GM23338 (cell line): ENCODE measurements around the gene TINAGL1. TPM values are rescaled to one million over a fixed set of nuclear protein-coding genes. Genes with fewer than 3 reads are reported as not detected.

Experiments used
- ATAC-seq: fragments of 200-7000 bp; cut with Tn5 transposase; 3 replicates; pipeline ENCODE4 v1.9.1; 2020
- DNase-seq: peaks from one replicate; pipeline ENCODE4 v3.0.0-alpha.2; 2015; ENCODE audit warnings: low spot score
- H2AFZ ChIP-seq: fragments of 200-600 bp; sonication (generic); 2 replicates; pipeline ENCODE4 v1.8.0; 2016; ENCODE audit warnings: antibody characterized with exemption, mild to moderate bottlenecking, moderate library complexity
- H3F3A ChIP-seq: fragments of 200-600 bp; sonication (generic); replicated peaks from 2 replicates; pipeline ENCODE4 v1.8.0; 2017; ENCODE audit warnings: antibody characterized with exemption, mixed run types, low read depth
- H3K27ac ChIP-seq: fragments of 200-600 bp; sonication (generic); 2 replicates; pipeline ENCODE4 v1.6.1; 2016; ENCODE audit warnings: low read depth
- H3K27me3 ChIP-seq: fragments of 200-600 bp; sonication (generic); 2 replicates; pipeline ENCODE4 v1.8.0; 2016; ENCODE audit warnings: mild to moderate bottlenecking, mixed run types, moderate library complexity; ENCODE audit not compliant: insufficient read depth
- H3K36me3 ChIP-seq: fragments of 200-600 bp; sonication (generic); 2 replicates; pipeline ENCODE4 v1.8.0; 2016; ENCODE audit warnings: mild to moderate bottlenecking; ENCODE audit not compliant: insufficient read depth
- H3K4me1 ChIP-seq: fragments of 200-600 bp; sonication (generic); 2 replicates; pipeline ENCODE4 v1.8.0; 2016; ENCODE audit warnings: mild to moderate bottlenecking, moderate library complexity; ENCODE audit not compliant: insufficient read depth
- H3K4me2 ChIP-seq: fragments of 200-600 bp; sonication (generic); 2 replicates; pipeline ENCODE4 v1.7.1; 2017; ENCODE audit warnings: mixed run types
- H3K4me3 ChIP-seq: fragments of 200-600 bp; sonication (generic); 2 replicates; pipeline ENCODE4 v1.6.1; 2016; ENCODE audit warnings: mixed run types
- H3K79me2 ChIP-seq: fragments of 200-600 bp; sonication (generic); replicated peaks from 2 replicates; pipeline ENCODE4 v1.8.0; 2017; ENCODE audit warnings: mild to moderate bottlenecking; ENCODE audit not compliant: insufficient read depth
- H3K9me2 ChIP-seq: fragments of 200-600 bp; sonication (generic); 2 replicates; pipeline ENCODE4 v1.8.0; 2017; ENCODE audit not compliant: insufficient read depth
- H4K20me1 ChIP-seq: fragments of 200-600 bp; sonication (generic); replicated peaks from 2 replicates; pipeline ENCODE4 v1.8.0; 2017; ENCODE audit warnings: mild to moderate bottlenecking; ENCODE audit not compliant: insufficient read depth
- H3K27ac Mint-ChIP-seq: 2 replicates; pipeline ENCODE4 v1.8.0; 2020; ENCODE audit warnings: inconsistent platforms, mild to moderate bottlenecking, moderate library complexity, mixed read lengths
- H3K27me3 Mint-ChIP-seq: 3 replicates; pipeline ENCODE4 v1.8.0; 2022; ENCODE audit warnings: low read depth, mild to moderate bottlenecking, moderate library complexity, mixed read lengths, inconsistent platforms; ENCODE audit not compliant: insufficient read depth, poor library complexity
- H3K36me3 Mint-ChIP-seq: 3 replicates; pipeline ENCODE4 v1.8.0; 2021; ENCODE audit warnings: low read depth, mild to moderate bottlenecking, inconsistent platforms, moderate library complexity, mixed read lengths
- H3K4me1 Mint-ChIP-seq: 3 replicates; pipeline ENCODE4 v1.8.0; 2020; ENCODE audit warnings: mild to moderate bottlenecking, inconsistent platforms, mixed read lengths
- H3K4me3 Mint-ChIP-seq: 3 replicates; pipeline ENCODE4 v1.8.0; 2021; ENCODE audit warnings: moderate library complexity, mild to moderate bottlenecking, inconsistent platforms, mixed read lengths
- H3K9me3 Mint-ChIP-seq: 3 replicates; pipeline ENCODE4 v1.8.0; 2020; ENCODE audit warnings: moderate library complexity, mild to moderate bottlenecking, inconsistent platforms, mixed read lengths
- CREB1 ChIP-seq: fragments of 250-450 bp; sonication (Bioruptor Pico); IDR thresholded peaks from 2 replicates; pipeline ENCODE4 v1.5.0; 2020; ENCODE audit warnings: low read depth, mild to moderate bottlenecking, moderate library complexity
- CTCF ChIP-seq, 2 experiments: fragments of 200-600 bp in 1 of 2; sonication (generic) in 1 of 2; conservative IDR thresholded peaks; 2 replicates each; pipeline versions ENCODE4 v1.5.1 to v1.6.1; 2016 to 2017; ENCODE audit warnings: antibody characterized with exemption in 2 of 2, low read depth in 2 of 2, mild to moderate bottlenecking in 2 of 2, moderate library complexity in 1 of 2
- ETS1 ChIP-seq: IDR thresholded peaks from 2 replicates; pipeline ENCODE4 v1.6.1; 2016; ENCODE audit warnings: antibody characterized with exemption
- EZH2 ChIP-seq: fragments of 200-600 bp; sonication (generic); IDR thresholded peaks from one replicate; pipeline ENCODE4 v1.8.0; 2017; ENCODE audit warnings: antibody characterized with exemption, mild to moderate bottlenecking, low read depth; ENCODE audit not compliant: unreplicated experiment
- EZH2phosphoT487 ChIP-seq: fragments of 200-600 bp; sonication (generic); IDR thresholded peaks from one replicate; pipeline ENCODE4 v1.8.1; 2018; ENCODE audit warnings: antibody characterized with exemption; ENCODE audit not compliant: unreplicated experiment
- JUNB ChIP-seq: IDR thresholded peaks from one replicate; pipeline ENCODE4 v1.6.1; 2016; ENCODE audit warnings: antibody characterized with exemption; ENCODE audit not compliant: unreplicated experiment
- NANOG ChIP-seq: IDR thresholded peaks from 2 replicates; pipeline ENCODE4 v1.6.1; 2016; ENCODE audit warnings: antibody characterized with exemption, borderline replicate concordance
- POLR2AphosphoS5 ChIP-seq: IDR thresholded peaks from 2 replicates; pipeline ENCODE4 v1.6.1; 2016; ENCODE audit warnings: antibody characterized with exemption, low read depth
- STAT1 ChIP-seq: IDR thresholded peaks from one replicate; pipeline ENCODE4 v1.6.1; 2016; ENCODE audit warnings: antibody characterized with exemption; ENCODE audit not compliant: unreplicated experiment
- ZNF114 ChIP-seq: fragments of 250-450 bp; sonication (Bioruptor Pico); IDR thresholded peaks from 2 replicates; pipeline ENCODE4 v1.5.0; 2020; ENCODE audit warnings: mild to moderate bottlenecking, moderate library complexity
- ZNF331 ChIP-seq: fragments of 250-450 bp; sonication (Bioruptor Pico); IDR thresholded peaks from 2 replicates; pipeline ENCODE4 v1.5.0; 2020; ENCODE audit warnings: low read depth, mild to moderate bottlenecking, moderate library complexity
- polyA plus RNA-seq: library from polyadenylated mRNA; unstranded; fragments of >200 nt; fragmentation: Nextera tagmentation; extraction: Ambion mirVana; gene quantifications from 2 replicates; pipeline ENCODE4 v1.2.1, GENCODE V29; 2016
- total RNA-seq: library from RNA; depleted of rRNA; stranded (reverse); fragments of >200 nt; shearing (Covaris generic); gene quantifications from 2 replicates; pipeline ENCODE4 v1.2.3, GENCODE V29; 2014
- TF ChIP-seq, protein P1 (sequence below): fragments of 250-450 bp; sonication (Bioruptor Pico); IDR thresholded peaks from 2 replicates; pipeline ENCODE4 v1.5.0; 2020; ENCODE audit warnings: mild to moderate bottlenecking, moderate library complexity
- TF ChIP-seq, protein P2 (sequence below): IDR thresholded peaks from one replicate; pipeline ENCODE4 v1.6.1; 2018; ENCODE audit warnings: antibody characterized with exemption; ENCODE audit not compliant: unreplicated experiment

TINAGL1 gene
- total and polyA plus RNA-seq, 2 experiments from 2014 or later, result 6.8 to 15.8 TPM

DNA sequence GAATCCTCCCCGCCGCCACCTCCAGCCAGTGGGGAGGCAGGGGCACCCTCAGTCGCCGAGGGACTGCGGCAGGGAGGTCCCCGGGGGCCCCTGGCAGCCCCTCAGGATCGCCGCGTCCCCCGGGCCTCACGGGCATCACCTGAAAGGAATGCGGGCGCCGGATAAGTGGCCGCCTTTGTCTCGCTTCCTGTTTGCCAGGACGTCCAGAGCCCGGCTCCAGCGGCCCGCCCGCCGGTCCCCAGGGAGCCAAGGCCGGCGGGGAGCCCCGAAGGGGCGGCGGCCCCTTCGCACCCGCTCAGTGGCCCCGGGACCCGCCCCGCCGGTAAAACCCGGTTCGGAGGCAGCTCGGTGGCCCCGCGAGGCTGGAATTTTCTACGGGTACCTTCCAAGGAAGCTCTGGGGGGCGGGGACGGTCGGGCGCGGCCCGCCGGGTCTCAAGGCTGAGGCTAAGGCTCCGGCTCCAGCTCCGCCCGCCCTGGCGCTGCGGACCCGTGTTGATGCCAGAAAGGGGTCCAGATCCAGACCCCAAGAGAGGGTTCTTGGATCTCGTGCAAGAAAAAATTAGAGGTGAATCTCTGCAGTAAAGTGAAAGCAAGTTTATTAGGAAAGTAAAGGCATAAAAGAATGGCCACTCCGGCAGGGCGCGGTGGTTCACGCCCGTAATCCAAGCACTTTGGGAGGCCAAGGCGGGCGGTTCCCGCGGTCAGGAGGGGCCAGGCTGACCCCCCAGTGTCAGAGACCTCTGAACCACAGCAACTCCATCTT lies 12.6 kb downstream of the TINAGL1 start:
- H3K27ac ChIP-seq, result 0 out of 2 replicates have a peak overlapping the region, but pooled peaks have one; percentile 59
- TF ChIP-seq NANOG, result no peak
- no peak for TF ChIP-seq ZNF331 (CRISPR knock-in tag)
- TF ChIP-seq STAT1, result no peak
- TF ChIP-seq, protein P1, sequence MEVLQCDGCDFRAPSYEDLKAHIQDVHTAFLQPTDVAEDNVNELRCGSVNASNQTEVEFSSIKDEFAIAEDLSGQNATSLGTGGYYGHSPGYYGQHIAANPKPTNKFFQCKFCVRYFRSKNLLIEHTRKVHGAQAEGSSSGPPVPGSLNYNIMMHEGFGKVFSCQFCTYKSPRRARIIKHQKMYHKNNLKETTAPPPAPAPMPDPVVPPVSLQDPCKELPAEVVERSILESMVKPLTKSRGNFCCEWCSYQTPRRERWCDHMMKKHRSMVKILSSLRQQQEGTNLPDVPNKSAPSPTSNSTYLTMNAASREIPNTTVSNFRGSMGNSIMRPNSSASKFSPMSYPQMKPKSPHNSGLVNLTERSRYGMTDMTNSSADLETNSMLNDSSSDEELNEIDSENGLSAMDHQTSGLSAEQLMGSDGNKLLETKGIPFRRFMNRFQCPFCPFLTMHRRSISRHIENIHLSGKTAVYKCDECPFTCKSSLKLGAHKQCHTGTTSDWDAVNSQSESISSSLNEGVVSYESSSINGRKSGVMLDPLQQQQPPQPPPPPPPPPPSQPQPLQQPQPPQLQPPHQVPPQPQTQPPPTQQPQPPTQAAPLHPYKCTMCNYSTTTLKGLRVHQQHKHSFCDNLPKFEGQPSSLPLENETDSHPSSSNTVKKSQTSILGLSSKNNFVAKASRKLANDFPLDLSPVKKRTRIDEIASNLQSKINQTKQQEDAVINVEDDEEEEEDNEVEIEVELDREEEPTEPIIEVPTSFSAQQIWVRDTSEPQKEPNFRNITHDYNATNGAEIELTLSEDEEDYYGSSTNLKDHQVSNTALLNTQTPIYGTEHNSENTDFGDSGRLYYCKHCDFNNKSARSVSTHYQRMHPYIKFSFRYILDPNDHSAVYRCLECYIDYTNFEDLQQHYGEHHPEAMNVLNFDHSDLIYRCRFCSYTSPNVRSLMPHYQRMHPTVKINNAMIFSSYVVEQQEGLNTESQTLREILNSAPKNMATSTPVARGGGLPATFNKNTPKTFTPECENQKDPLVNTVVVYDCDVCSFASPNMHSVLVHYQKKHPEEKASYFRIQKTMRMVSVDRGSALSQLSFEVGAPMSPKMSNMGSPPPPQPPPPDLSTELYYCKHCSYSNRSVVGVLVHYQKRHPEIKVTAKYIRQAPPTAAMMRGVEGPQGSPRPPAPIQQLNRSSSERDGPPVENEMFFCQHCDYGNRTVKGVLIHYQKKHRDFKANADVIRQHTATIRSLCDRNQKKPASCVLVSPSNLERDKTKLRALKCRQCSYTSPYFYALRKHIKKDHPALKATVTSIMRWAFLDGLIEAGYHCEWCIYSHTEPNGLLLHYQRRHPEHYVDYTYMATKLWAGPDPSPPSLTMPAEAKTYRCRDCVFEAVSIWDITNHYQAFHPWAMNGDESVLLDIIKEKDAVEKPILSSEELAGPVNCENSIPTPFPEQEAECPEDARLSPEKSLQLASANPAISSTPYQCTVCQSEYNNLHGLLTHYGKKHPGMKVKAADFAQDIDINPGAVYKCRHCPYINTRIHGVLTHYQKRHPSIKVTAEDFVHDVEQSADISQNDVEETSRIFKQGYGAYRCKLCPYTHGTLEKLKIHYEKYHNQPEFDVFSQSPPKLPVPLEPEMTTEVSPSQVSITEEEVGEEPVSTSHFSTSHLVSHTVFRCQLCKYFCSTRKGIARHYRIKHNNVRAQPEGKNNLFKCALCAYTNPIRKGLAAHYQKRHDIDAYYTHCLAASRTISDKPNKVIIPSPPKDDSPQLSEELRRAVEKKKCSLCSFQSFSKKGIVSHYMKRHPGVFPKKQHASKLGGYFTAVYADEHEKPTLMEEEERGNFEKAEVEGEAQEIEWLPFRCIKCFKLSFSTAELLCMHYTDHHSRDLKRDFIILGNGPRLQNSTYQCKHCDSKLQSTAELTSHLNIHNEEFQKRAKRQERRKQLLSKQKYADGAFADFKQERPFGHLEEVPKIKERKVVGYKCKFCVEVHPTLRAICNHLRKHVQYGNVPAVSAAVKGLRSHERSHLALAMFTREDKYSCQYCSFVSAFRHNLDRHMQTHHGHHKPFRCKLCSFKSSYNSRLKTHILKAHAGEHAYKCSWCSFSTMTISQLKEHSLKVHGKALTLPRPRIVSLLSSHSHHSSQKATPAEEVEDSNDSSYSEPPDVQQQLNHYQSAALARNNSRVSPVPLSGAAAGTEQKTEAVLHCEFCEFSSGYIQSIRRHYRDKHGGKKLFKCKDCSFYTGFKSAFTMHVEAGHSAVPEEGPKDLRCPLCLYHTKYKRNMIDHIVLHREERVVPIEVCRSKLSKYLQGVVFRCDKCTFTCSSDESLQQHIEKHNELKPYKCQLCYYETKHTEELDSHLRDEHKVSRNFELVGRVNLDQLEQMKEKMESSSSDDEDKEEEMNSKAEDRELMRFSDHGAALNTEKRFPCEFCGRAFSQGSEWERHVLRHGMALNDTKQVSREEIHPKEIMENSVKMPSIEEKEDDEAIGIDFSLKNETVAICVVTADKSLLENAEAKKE, result no peak
- no peak for TF ChIP-seq CREB1
- no peak for TF ChIP-seq EZH2
- TF ChIP-seq JUNB, result no peak
- no peak for TF ChIP-seq POLR2AphosphoS5
- no peak for TF ChIP-seq ZNF114 (CRISPR knock-in tag)
- no peak for TF ChIP-seq ETS1
- TF ChIP-seq CTCF (conservative IDR thresholded peaks at IDR 0.05; ENCODE audit: low read depth in 2 of 2), result no peak
- no peak for TF ChIP-seq EZH2phosphoT487
- TF ChIP-seq, protein P2, sequence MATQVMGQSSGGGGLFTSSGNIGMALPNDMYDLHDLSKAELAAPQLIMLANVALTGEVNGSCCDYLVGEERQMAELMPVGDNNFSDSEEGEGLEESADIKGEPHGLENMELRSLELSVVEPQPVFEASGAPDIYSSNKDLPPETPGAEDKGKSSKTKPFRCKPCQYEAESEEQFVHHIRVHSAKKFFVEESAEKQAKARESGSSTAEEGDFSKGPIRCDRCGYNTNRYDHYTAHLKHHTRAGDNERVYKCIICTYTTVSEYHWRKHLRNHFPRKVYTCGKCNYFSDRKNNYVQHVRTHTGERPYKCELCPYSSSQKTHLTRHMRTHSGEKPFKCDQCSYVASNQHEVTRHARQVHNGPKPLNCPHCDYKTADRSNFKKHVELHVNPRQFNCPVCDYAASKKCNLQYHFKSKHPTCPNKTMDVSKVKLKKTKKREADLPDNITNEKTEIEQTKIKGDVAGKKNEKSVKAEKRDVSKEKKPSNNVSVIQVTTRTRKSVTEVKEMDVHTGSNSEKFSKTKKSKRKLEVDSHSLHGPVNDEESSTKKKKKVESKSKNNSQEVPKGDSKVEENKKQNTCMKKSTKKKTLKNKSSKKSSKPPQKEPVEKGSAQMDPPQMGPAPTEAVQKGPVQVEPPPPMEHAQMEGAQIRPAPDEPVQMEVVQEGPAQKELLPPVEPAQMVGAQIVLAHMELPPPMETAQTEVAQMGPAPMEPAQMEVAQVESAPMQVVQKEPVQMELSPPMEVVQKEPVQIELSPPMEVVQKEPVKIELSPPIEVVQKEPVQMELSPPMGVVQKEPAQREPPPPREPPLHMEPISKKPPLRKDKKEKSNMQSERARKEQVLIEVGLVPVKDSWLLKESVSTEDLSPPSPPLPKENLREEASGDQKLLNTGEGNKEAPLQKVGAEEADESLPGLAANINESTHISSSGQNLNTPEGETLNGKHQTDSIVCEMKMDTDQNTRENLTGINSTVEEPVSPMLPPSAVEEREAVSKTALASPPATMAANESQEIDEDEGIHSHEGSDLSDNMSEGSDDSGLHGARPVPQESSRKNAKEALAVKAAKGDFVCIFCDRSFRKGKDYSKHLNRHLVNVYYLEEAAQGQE, result no peak
- H3K27me3 Mint-ChIP-seq, result peaks cover 16% of the 10 kb centered on the region
- H3K27me3 ChIP-seq, result peaks cover 17% of the 10 kb centered on the region
- peaks cover 5% of the 10 kb centered on the region for H3F3A ChIP-seq
- no peaks in the 10 kb centered on the region for H3K79me2 ChIP-seq
- H3K4me1 ChIP-seq, result peaks cover 26% of the 10 kb centered on the region
- H3K4me2 ChIP-seq, result peak overlapping the region; percentile 82
- H3K36me3 ChIP-seq, result no peaks in the 10 kb centered on the region
- no peaks in the 10 kb centered on the region for H3K36me3 Mint-ChIP-seq
- DNase-seq (peak; percentile 76), ATAC-seq (peak; percentile 57)
- no peak overlapping the region for H3K27ac Mint-ChIP-seq
- peak overlapping the region; percentile 64 for H3K4me3 ChIP-seq
- peak overlapping the region; percentile 90 for H2AFZ ChIP-seq
- H4K20me1 ChIP-seq, result peaks cover 4% of the 10 kb centered on the region; the same call in 1 of the 2 replicates
- H3K4me1 Mint-ChIP-seq, result peaks cover 23% of the 10 kb centered on the region
- H3K9me3 Mint-ChIP-seq, result no peaks in the 10 kb centered on the region
- peak overlapping the region; percentile 60 for H3K4me3 Mint-ChIP-seq
- no peaks in the 10 kb centered on the region for H3K9me2 ChIP-seq
